ENCODE data around the gene DDX59.

The DDX59 gene

GRCh38 chr1:200681231-200681630, 11.5 kb upstream of the DDX59 start:
- no peaks in the 10 kb centered on the region for H3K9me3 Mint-ChIP-seq
- H3K4me3 Mint-ChIP-seq, result no peak overlapping the region
- H3K27me3 Mint-ChIP-seq, result no peaks in the 10 kb centered on the region
- no peak overlapping the region for H3K27ac Mint-ChIP-seq
- ATAC-seq (no peak), DNase-seq (no peak)
- no peaks in the 10 kb centered on the region for H3K4me1 Mint-ChIP-seq

- Mint-ChIP-seq H3K9me3 (no peaks in the 10 kb centered on the region), H3K27ac (no peak overlapping the region), H3K4me3 (no peak overlapping the region), H3K4me1 (peaks cover 14% of the 10 kb centered on the region), H3K27me3 (no peaks in the 10 kb centered on the region)
- no peak for ATAC-seq
- DNase-seq, result no peak
Observed at GRCh38 chr1:200676829-200677228, 7.1 kb upstream of the DDX59 start.

- no peaks in the 10 kb centered on the region for H3K27me3 Mint-ChIP-seq
- no peak overlapping the region for H3K4me3 Mint-ChIP-seq
- no peak overlapping the region for H3K27ac Mint-ChIP-seq
- peaks cover 26% of the 10 kb centered on the region for H3K4me1 Mint-ChIP-seq
- H3K9me3 Mint-ChIP-seq, result no peaks in the 10 kb centered on the region
- DNase-seq, result no peak
- ATAC-seq, result no peak
Observed at GRCh38 chr1:200675588-200675852, 5.8 kb upstream of the DDX59 start.

GRCh38 chr1:200674838-200675587, 5.3 kb upstream of the DDX59 start:
- H3K4me1 Mint-ChIP-seq, result peaks cover 27% of the 10 kb centered on the region
- no peak for DNase-seq
- H3K9me3 Mint-ChIP-seq, result no peaks in the 10 kb centered on the region
- ATAC-seq, result no peak
- no peak overlapping the region for H3K4me3 Mint-ChIP-seq
- peak overlapping the region; percentile 69 to 87 for H3K27ac Mint-ChIP-seq
- no peaks in the 10 kb centered on the region for H3K27me3 Mint-ChIP-seq

GRCh38 chr1:200673952-200674823, 4.5 kb upstream of the DDX59 start:
- no peaks in the 10 kb centered on the region for H3K27me3 Mint-ChIP-seq
- no peak overlapping the region for H3K4me3 Mint-ChIP-seq
- no peak for DNase-seq
- H3K27ac Mint-ChIP-seq, result peak overlapping the region in 1 of 2 donors; percentile 69
- no peaks in the 10 kb centered on the region for H3K9me3 Mint-ChIP-seq
- peaks cover 27% of the 10 kb centered on the region for H3K4me1 Mint-ChIP-seq
- ATAC-seq, result no peak

- no peaks in the 10 kb centered on the region for H3K9me3 Mint-ChIP-seq
- H3K4me3 Mint-ChIP-seq, result peak overlapping the region; percentile 97 to 98
- ATAC-seq, result no peak
- no peak for DNase-seq
- no peaks in the 10 kb centered on the region for H3K27me3 Mint-ChIP-seq
- H3K4me1 Mint-ChIP-seq, result peaks cover 38% of the 10 kb centered on the region
- H3K27ac Mint-ChIP-seq, result no peak overlapping the region
Observed at GRCh38 chr1:200671235-200671786, 1.6 kb upstream of the DDX59 start.

- peaks cover 45% of the 10 kb centered on the region for H3K4me1 Mint-ChIP-seq
- peak overlapping the region; percentile 97 to 98 for H3K4me3 Mint-ChIP-seq
- peak overlapping the region; percentile 98 to 99 for H3K27ac Mint-ChIP-seq
- H3K27me3 Mint-ChIP-seq, result no peaks in the 10 kb centered on the region
- H3K9me3 Mint-ChIP-seq, result no peaks in the 10 kb centered on the region
- DNase-seq, result no peak
- ATAC-seq, result peak; percentile 16
Observed at GRCh38 chr1:200670242-200671118, 773 bp upstream of the DDX59 start.

GRCh38 chr1:200668514-200669313, 993 bp downstream of the DDX59 start:
- peaks cover 44% of the 10 kb centered on the region for H3K4me1 Mint-ChIP-seq
- ATAC-seq (no peak), DNase-seq (no peak)
- H3K27me3 Mint-ChIP-seq, result no peaks in the 10 kb centered on the region
- H3K4me3 Mint-ChIP-seq, result peak overlapping the region; percentile 97 to 98
- H3K9me3 Mint-ChIP-seq, result no peaks in the 10 kb centered on the region
- H3K27ac Mint-ChIP-seq, result peak overlapping the region; percentile 69 to 93

GRCh38 chr1:200666309-200666708, 3.4 kb downstream of the DDX59 start:
- no peak overlapping the region for H3K4me3 Mint-ChIP-seq
- peaks cover 50% of the 10 kb centered on the region for H3K4me1 Mint-ChIP-seq
- H3K27ac Mint-ChIP-seq, result no peak overlapping the region
- no peaks in the 10 kb centered on the region for H3K27me3 Mint-ChIP-seq
- H3K9me3 Mint-ChIP-seq, result no peaks in the 10 kb centered on the region
- ATAC-seq, result no peak
- DNase-seq, result no peak

- no peak for ATAC-seq
- Mint-ChIP-seq H3K27me3 (no peaks in the 10 kb centered on the region), H3K4me3 (no peak overlapping the region), H3K4me1 (peaks cover 48% of the 10 kb centered on the region), H3K9me3 (no peaks in the 10 kb centered on the region), H3K27ac (no peak overlapping the region)
- DNase-seq, result no peak
Observed at GRCh38 chr1:200665861-200666260, 3.8 kb downstream of the DDX59 start.

GRCh38 chr1:200660719-200661118, 9.0 kb downstream of the DDX59 start:
- ATAC-seq (no peak), DNase-seq (no peak)
- Mint-ChIP-seq H3K4me1 (peaks cover 31% of the 10 kb centered on the region), H3K27ac (no peak overlapping the region), H3K4me3 (no peak overlapping the region), H3K27me3 (no peaks in the 10 kb centered on the region), H3K9me3 (no peaks in the 10 kb centered on the region)

- ATAC-seq (no peak), DNase-seq (no peak)
- Mint-ChIP-seq H3K9me3 (no peaks in the 10 kb centered on the region), H3K27me3 (no peaks in the 10 kb centered on the region), H3K4me3 (no peak overlapping the region), H3K4me1 (peaks cover 36% of the 10 kb centered on the region), H3K27ac (no peak overlapping the region)
Observed at GRCh38 chr1:200659269-200659668, 10.4 kb downstream of the DDX59 start.

- Mint-ChIP-seq H3K27ac (no peak overlapping the region), H3K27me3 (no peaks in the 10 kb centered on the region), H3K4me1 (peaks cover 38% of the 10 kb centered on the region), H3K9me3 (no peaks in the 10 kb centered on the region), H3K4me3 (no peak overlapping the region)
- ATAC-seq, result no peak
- DNase-seq, result no peak
Observed at GRCh38 chr1:200658037-200658818, 11.5 kb downstream of the DDX59 start.

- Mint-ChIP-seq H3K27ac (peak overlapping the region in 1 of 2 donors; percentile 11), H3K4me3 (no peak overlapping the region), H3K27me3 (no peaks in the 10 kb centered on the region), H3K4me1 (peaks cover 35% of the 10 kb centered on the region), H3K9me3 (no peaks in the 10 kb centered on the region)
- ATAC-seq, result peak; percentile 57
- no peak for DNase-seq
Observed at GRCh38 chr1:200654660-200655059, 15.0 kb downstream of the DDX59 start.

All from stimulated activated naive CD8-positive, alpha-beta T cell treated with anti-CD3 and anti-CD28 coated beads, Interleukin-15, amount 100 ng/mL, for 72 hours (primary cell).